ENCODE data around the gene RBMY1D.

Gene RBMY1D

DNA sequence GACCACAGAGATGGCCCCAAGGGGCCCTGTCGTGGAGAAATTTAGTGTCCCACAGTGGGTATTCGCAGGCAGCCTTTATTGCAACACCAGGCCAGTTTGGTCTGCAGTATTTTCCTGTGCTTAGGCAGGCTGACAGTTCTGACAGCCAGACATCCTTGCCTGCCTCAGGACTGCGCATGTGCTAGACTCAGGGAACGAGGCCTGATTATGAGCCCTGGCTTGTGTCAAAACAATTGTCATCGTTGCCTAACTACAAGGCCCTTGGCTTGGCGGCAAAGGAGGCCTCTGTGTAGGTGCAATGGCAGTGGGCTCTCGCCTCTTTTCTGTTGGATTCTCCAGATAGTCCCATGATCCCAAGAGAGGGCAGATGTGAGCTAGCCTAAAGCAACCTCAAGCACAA, 59.3 kb downstream of the RBMY1D start:
- no peaks in the 10 kb centered on the region for H3K9me3 ChIP-seq
- no peaks in the 10 kb centered on the region for H3K36me3 ChIP-seq
- H3K27me3 ChIP-seq: no peaks in the 10 kb centered on the region
- TF ChIP-seq, protein P1, sequence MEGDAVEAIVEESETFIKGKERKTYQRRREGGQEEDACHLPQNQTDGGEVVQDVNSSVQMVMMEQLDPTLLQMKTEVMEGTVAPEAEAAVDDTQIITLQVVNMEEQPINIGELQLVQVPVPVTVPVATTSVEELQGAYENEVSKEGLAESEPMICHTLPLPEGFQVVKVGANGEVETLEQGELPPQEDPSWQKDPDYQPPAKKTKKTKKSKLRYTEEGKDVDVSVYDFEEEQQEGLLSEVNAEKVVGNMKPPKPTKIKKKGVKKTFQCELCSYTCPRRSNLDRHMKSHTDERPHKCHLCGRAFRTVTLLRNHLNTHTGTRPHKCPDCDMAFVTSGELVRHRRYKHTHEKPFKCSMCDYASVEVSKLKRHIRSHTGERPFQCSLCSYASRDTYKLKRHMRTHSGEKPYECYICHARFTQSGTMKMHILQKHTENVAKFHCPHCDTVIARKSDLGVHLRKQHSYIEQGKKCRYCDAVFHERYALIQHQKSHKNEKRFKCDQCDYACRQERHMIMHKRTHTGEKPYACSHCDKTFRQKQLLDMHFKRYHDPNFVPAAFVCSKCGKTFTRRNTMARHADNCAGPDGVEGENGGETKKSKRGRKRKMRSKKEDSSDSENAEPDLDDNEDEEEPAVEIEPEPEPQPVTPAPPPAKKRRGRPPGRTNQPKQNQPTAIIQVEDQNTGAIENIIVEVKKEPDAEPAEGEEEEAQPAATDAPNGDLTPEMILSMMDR (IDR thresholded peaks at IDR 0.05; ENCODE audit: low read depth, low read length): no peak
- DNase-seq: no peak
- H3K4me1 ChIP-seq: no peaks in the 10 kb centered on the region
- H3K4me3 ChIP-seq (ENCODE audit: low read depth, low read length): no peak overlapping the region

Measured in BE2C (cell line).